Neuronal stem cell (in vitro differentiated cells): Measurements from ENCODE around the gene SLC25A44.

Experiments
- DNase-seq: peaks from one replicate; pipeline ENCODE4 v3.0.0-alpha.2; 2013; ENCODE audit warnings: low spot score
- H2AFZ ChIP-seq: one replicate; pipeline ENCODE4 v1.6.1; 2013; ENCODE audit warnings: mild to moderate bottlenecking, low read length, inconsistent platforms
- H2AK5ac ChIP-seq: 2 replicates; pipeline ENCODE4 v1.6.1; 2013; ENCODE audit warnings: low read depth, mild to moderate bottlenecking, inconsistent platforms, low read length, moderate library complexity, mixed read lengths
- H2BK120ac ChIP-seq: 2 replicates; pipeline ENCODE4 v1.6.1; 2013; ENCODE audit warnings: low read depth, mild to moderate bottlenecking, inconsistent platforms, low read length, moderate library complexity, mixed read lengths
- H2BK12ac ChIP-seq: one replicate; pipeline ENCODE4 v1.6.1; 2013; ENCODE audit warnings: low read length, inconsistent platforms
- H2BK15ac ChIP-seq: 2 replicates; pipeline ENCODE4 v1.6.1; 2013; ENCODE audit warnings: mild to moderate bottlenecking, low read length, inconsistent platforms, mixed read lengths
- H2BK5ac ChIP-seq: one replicate; pipeline ENCODE4 v1.6.1; 2013; ENCODE audit warnings: inconsistent platforms, mild to moderate bottlenecking, low read length, moderate library complexity
- H3K14ac ChIP-seq: one replicate; pipeline ENCODE4 v1.6.1; 2013; ENCODE audit warnings: low read length, inconsistent platforms
- H3K18ac ChIP-seq: 2 replicates; pipeline ENCODE4 v1.6.1; 2013; ENCODE audit warnings: low read length, inconsistent platforms
- H3K23ac ChIP-seq: 2 replicates; pipeline ENCODE4 v1.6.1; 2013; ENCODE audit warnings: low read depth, mild to moderate bottlenecking, mixed read lengths, low read length, inconsistent platforms; ENCODE audit not compliant: poor library complexity
- H3K27ac ChIP-seq: replicated peaks from 3 replicates; pipeline ENCODE4 v1.5.1; 2013; ENCODE audit warnings: low read length, inconsistent platforms
- H3K27me3 ChIP-seq, 3 experiments: 2 replicates each; pipeline ENCODE4 v1.6.1; 2013; ENCODE audit warnings: low read length in 3 of 3, mild to moderate bottlenecking in 2 of 3, inconsistent platforms in 1 of 3, low read depth in 1 of 3, mixed read lengths in 1 of 3, moderate library complexity in 1 of 3; ENCODE audit not compliant: control insufficient read depth in 3 of 3, insufficient read depth in 3 of 3
- H3K36me3 ChIP-seq, 2 donors: replicated peaks in 1 of 2; 2 replicates each; pipeline ENCODE4 v1.6.1; 2013; ENCODE audit warnings: low read length in 2 of 2; ENCODE audit not compliant: control insufficient read depth in 2 of 2, insufficient read depth in 2 of 2
- H3K4ac ChIP-seq: 2 replicates; pipeline ENCODE4 v1.6.1; 2013; ENCODE audit warnings: inconsistent platforms, mild to moderate bottlenecking, low read length, moderate library complexity
- H3K4me1 ChIP-seq, 2 donors: 1 replicate in 1 of 2; 2 replicates in 1 of 2; pipeline ENCODE4 v1.6.1; 2013; ENCODE audit warnings: low read length in 2 of 2, low read depth in 1 of 2; ENCODE audit not compliant: control insufficient read depth in 2 of 2, insufficient read depth in 1 of 2
- H3K4me2 ChIP-seq: one replicate; pipeline ENCODE4 v1.6.1; 2013; ENCODE audit warnings: mild to moderate bottlenecking, low read length, inconsistent platforms; ENCODE audit not compliant: insufficient read depth, poor library complexity, severe bottlenecking
- H3K4me3 ChIP-seq, 2 donors: 2 replicates each; pipeline ENCODE4 v1.5.1; 2013; ENCODE audit warnings: low read length in 2 of 2, mild to moderate bottlenecking in 2 of 2, inconsistent platforms in 1 of 2, moderate library complexity in 1 of 2
- H3K79me1 ChIP-seq: one replicate; pipeline ENCODE4 v1.6.1; 2013; ENCODE audit warnings: low read depth, mild to moderate bottlenecking, inconsistent platforms, low read length, moderate library complexity
- H3K9ac ChIP-seq: one replicate; pipeline ENCODE4 v1.6.1; 2013; ENCODE audit warnings: mild to moderate bottlenecking, low read depth, low read length, inconsistent platforms; ENCODE audit not compliant: poor library complexity
- H3K9me3 ChIP-seq, 2 donors: replicated peaks in 1 of 2; 2 replicates each; pipeline versions ENCODE3 to v1.6.1; 2013; ENCODE audit warnings: low read length in 2 of 2, mild to moderate bottlenecking in 2 of 2, inconsistent platforms in 1 of 2, low read depth in 1 of 2, mixed read lengths in 1 of 2, moderate library complexity in 1 of 2; ENCODE audit not compliant: control insufficient read depth in 2 of 2, insufficient read depth in 1 of 2
- H4K8ac ChIP-seq: one replicate; pipeline ENCODE4 v1.6.1; 2013; ENCODE audit warnings: low read depth, mild to moderate bottlenecking, inconsistent platforms, low read length, moderate library complexity
- H4K91ac ChIP-seq: one replicate; pipeline ENCODE4 v1.6.1; 2013; ENCODE audit warnings: low read length, low read depth, mild to moderate bottlenecking, inconsistent platforms; ENCODE audit not compliant: poor library complexity
- WGBS, 2 donors: extraction: QIAGEN DNeasy Blood & Tissue Kit; methylation state at CpG; one replicate each; pipeline ENCODE4 v1.1.7; 2013; ENCODE audit warnings: missing lambda C conversion rate in 2 of 2, mixed read lengths in 1 of 2; ENCODE audit not compliant: insufficient read length in 2 of 2, insufficient replicate concordance in 1 of 2; ENCODE audit errors: extremely low coverage in 2 of 2; 5-methylcytosine and 5-hydroxymethylcytosine counted together

SLC25A44 gene

GRCh38 chr1:156152628-156153027, 41.3 kb upstream of the SLC25A44 start:
- Histone ChIP-seq H2BK120ac (no peak overlapping the region), H3K36me3 (no peaks in the 10 kb centered on the region), H3K4me2 (no peak overlapping the region), H3K79me1 (no peaks in the 10 kb centered on the region), H3K18ac (no peak overlapping the region), H2BK5ac (no peak overlapping the region), H3K27me3 (no peaks in the 10 kb centered on the region), H3K4me3 (no peak overlapping the region), H3K14ac (no peak overlapping the region), H3K9ac (no peak overlapping the region), H3K27ac (no peak overlapping the region), H3K9me3 (no peaks in the 10 kb centered on the region), H2BK15ac (no peak overlapping the region), H3K23ac (no peak overlapping the region), H2BK12ac (no peak overlapping the region), H2AK5ac (no peak overlapping the region), H3K4ac (no peak overlapping the region), H4K91ac (no peak overlapping the region), H2AFZ (no peak overlapping the region), H4K8ac (no peak overlapping the region), H3K4me1 (peaks cover 20 to 22% of the 10 kb centered on the region in 2 donors)
- WGBS, 2 donors = no CpG with 5 or more reads among the region's 5 CpGs
- no peak for DNase-seq

DNA sequence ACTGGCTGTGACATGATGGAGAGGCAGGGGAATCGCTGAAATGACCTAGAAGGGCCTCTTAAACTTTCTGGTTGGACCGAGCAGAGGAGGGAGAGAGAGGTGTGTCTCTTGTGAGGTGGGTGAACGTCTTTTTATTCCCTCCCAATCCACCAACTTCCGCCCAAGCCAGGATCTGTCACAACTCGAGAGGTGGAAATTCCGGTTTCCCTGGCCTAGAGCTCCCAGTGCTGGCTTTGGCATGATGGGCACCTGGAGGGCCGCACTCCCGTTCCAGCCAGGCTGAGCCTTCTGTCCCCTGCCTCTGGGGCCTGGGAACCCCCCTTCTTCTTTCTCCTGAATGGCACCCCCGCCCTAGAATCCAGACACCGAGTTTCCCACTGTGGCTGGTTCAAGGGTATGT, 40.5 kb upstream of the SLC25A44 start, which contains the start of gene SEMA4A:
Gene SEMA4A, plus strand, starts transcription at position 224 of the 400 bp plus-strand sequence. CDS start 994 bp downstream, outside the sequence.
- no peak within 1 kb of the TSS for H3K4me2 ChIP-seq
- H3K14ac ChIP-seq = peak within 1 kb of the TSS; percentile 40
- no peak within 1 kb of the TSS for H2BK15ac ChIP-seq
- H3K4me1 ChIP-seq = peaks cover 18 to 21% of the 10 kb centered on the region in 2 donors
- no peak within 1 kb of the TSS for H2BK5ac ChIP-seq
- H3K9ac ChIP-seq = no peak within 1 kb of the TSS
- H2AFZ ChIP-seq = no peak within 1 kb of the TSS
- H3K23ac ChIP-seq = no peak within 1 kb of the TSS
- H3K4ac ChIP-seq = no peak within 1 kb of the TSS
- H3K36me3 ChIP-seq = no peaks in the 10 kb centered on the region
- no peak for DNase-seq
- H3K27ac ChIP-seq = no peak within 1 kb of the TSS
- H3K9me3 ChIP-seq = no peaks in the 10 kb centered on the region
- no peak within 1 kb of the TSS for H3K4me3 ChIP-seq
- no peak within 1 kb of the TSS for H3K18ac ChIP-seq
- H4K8ac ChIP-seq = no peak within 1 kb of the TSS
- H2AK5ac ChIP-seq = peak within 1 kb of the TSS; percentile 57
- no CpG with 5 or more reads among the region's 10 CpGs for WGBS, 2 donors
- peak within 1 kb of the TSS; percentile 20 for H2BK120ac ChIP-seq
- no peaks in the 10 kb centered on the region for H3K79me1 ChIP-seq
- H3K27me3 ChIP-seq = no peaks in the 10 kb centered on the region
- H4K91ac ChIP-seq = no peak within 1 kb of the TSS
- no peak within 1 kb of the TSS for H2BK12ac ChIP-seq

- no peak overlapping the region for H4K91ac ChIP-seq
- H2BK5ac ChIP-seq = no peak overlapping the region
- WGBS, 2 donors = no CpG with 5 or more reads among the region's 11 CpGs
- peak overlapping the region; percentile 57 for H2AK5ac ChIP-seq
- no peak overlapping the region for H2BK12ac ChIP-seq
- H3K4me2 ChIP-seq = no peak overlapping the region
- H3K27me3 ChIP-seq = no peaks in the 10 kb centered on the region
- peak overlapping the region; percentile 40 for H3K14ac ChIP-seq
- H3K79me1 ChIP-seq = no peaks in the 10 kb centered on the region
- H2BK120ac ChIP-seq = peak overlapping the region; percentile 20
- peaks cover 18 to 21% of the 10 kb centered on the region in 2 donors for H3K4me1 ChIP-seq
- H3K9ac ChIP-seq = no peak overlapping the region
- H2AFZ ChIP-seq = no peak overlapping the region
- DNase-seq = no peak
- no peak overlapping the region for H3K4ac ChIP-seq
- no peak overlapping the region for H3K18ac ChIP-seq
- no peak overlapping the region for H3K23ac ChIP-seq
- no peak overlapping the region for H2BK15ac ChIP-seq
- no peak overlapping the region for H3K27ac ChIP-seq
- no peaks in the 10 kb centered on the region for H3K9me3 ChIP-seq
- no peak overlapping the region for H3K4me3 ChIP-seq
- no peak overlapping the region for H4K8ac ChIP-seq
- H3K36me3 ChIP-seq = no peaks in the 10 kb centered on the region
These were observed 39.6 kb upstream of the SLC25A44 start for GRCh38 chr1:156154317-156154749.

DNA sequence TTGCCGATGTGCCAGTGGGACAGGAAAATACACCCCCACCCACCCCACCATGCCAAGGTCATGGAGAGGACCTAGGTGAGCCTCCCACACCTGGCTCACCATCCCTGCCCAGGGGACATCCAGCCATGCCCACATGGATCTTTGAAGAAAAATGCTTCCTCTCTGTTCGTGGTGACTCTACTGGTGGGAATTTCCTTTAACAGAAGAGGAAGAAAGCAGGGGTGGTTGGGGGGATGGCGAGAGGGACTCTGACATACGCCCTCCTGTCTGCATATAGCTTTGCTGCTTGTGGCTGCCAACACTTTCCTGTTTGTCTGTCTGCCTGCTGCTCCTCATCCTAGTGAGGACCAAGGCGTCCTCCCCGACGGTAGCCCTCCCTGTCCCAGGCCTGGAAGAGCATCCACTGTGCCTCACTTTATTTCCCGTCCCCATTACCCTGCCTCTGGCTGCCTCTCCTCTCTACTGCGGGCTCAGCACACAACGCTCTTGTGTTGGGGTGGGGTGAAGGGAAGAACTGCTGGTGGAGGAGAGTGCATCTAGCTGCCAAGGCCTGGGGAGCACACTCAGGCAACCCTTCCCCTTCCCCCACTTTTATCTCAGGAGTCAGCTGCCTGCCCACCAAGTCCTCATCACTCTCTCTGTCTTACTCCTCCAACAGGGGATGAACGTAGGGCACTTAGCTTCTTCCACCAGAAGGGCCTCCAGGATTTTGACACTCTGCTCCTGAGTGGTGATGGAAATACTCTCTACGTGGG, 38.0 kb upstream of the SLC25A44 start:
- peak overlapping the region; percentile 9 for H2AK5ac ChIP-seq
- WGBS, 2 donors = no CpG with 5 or more reads among the region's 12 CpGs
- no peak overlapping the region for H2AFZ ChIP-seq
- no peak overlapping the region for H3K4me2 ChIP-seq
- peaks cover 12 to 15% of the 10 kb centered on the region in 2 donors for H3K4me1 ChIP-seq
- no peak overlapping the region for H3K4ac ChIP-seq
- H3K79me1 ChIP-seq = no peaks in the 10 kb centered on the region
- peak overlapping the region; percentile 60 for H3K9ac ChIP-seq
- H3K27me3 ChIP-seq = peaks cover 0 to 5% (median 0%) of the 10 kb centered on the region in 3 experiments
- no peak for DNase-seq
- no peak overlapping the region for H2BK12ac ChIP-seq
- H3K14ac ChIP-seq = no peak overlapping the region
- no peak overlapping the region for H2BK15ac ChIP-seq
- H3K27ac ChIP-seq = no peak overlapping the region
- H3K9me3 ChIP-seq = no peaks in the 10 kb centered on the region
- H3K4me3 ChIP-seq = no peak overlapping the region
- no peak overlapping the region for H2BK120ac ChIP-seq
- H4K91ac ChIP-seq = no peak overlapping the region
- H3K18ac ChIP-seq = no peak overlapping the region
- no peaks in the 10 kb centered on the region for H3K36me3 ChIP-seq
- no peak overlapping the region for H4K8ac ChIP-seq
- H2BK5ac ChIP-seq = no peak overlapping the region
- H3K23ac ChIP-seq = peak overlapping the region; percentile 40
